ENCODE data around the gene DGKG.

- TF ChIP-seq CTCF (IDR thresholded peaks at IDR 0.05; ENCODE audit: control extremely low read depth in 1 of 3, insufficient read depth in 1 of 3, low read depth in 1 of 3, low read length in 3 of 3) (no peak), POLR2A (IDR thresholded peaks at IDR 0.05; ENCODE audit: control extremely low read depth in 1 of 2, low read depth in 2 of 2, low read length in 2 of 2) (peak in 1 of 2 experiments; percentile 52; a peak in 1 of 3 replicates), POLR2AphosphoS5 (IDR thresholded peaks at IDR 0.05; ENCODE audit: low read depth, low read length) (0 out of 2 replicates have a peak, but pooled peaks have one; percentile 21), TBP (IDR thresholded peaks at IDR 0.05; ENCODE audit: low read depth, low read length) (no peak), GTF2F1 (IDR thresholded peaks at IDR 0.05; ENCODE audit: borderline replicate concordance, low read depth, low read length) (no peak), YY1 (IDR thresholded peaks at IDR 0.05; ENCODE audit: low read depth, low read length) (no peak), CHD2 (IDR thresholded peaks at IDR 0.05; ENCODE audit: low read length) (no peak), MAX (IDR thresholded peaks at IDR 0.05) (no peak), RAD21 (IDR thresholded peaks at IDR 0.05 in 1 of 2, conservative IDR thresholded peaks at IDR 0.05 in 1 of 2; ENCODE audit: low read depth in 2 of 2, low read length in 2 of 2) (no peak)
- TF ChIP-seq, protein P1, sequence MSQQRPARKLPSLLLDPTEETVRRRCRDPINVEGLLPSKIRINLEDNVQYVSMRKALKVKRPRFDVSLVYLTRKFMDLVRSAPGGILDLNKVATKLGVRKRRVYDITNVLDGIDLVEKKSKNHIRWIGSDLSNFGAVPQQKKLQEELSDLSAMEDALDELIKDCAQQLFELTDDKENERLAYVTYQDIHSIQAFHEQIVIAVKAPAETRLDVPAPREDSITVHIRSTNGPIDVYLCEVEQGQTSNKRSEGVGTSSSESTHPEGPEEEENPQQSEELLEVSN (IDR thresholded peaks at IDR 0.05) = no peak
Measured at GRCh38 chr3:186121968-186122367, 240.1 kb downstream of the DGKG start.
